ENCODE measurements around the gene HAPSTR1. TPM values are rescaled to one million over a fixed set of nuclear protein-coding genes. Genes with fewer than 3 reads are reported as not detected.
"Not testable (repeated sequence)": the region's sequence is repeated elsewhere in the genome, so short reads cannot be mapped to it uniquely, and the experiment has no call there.

The HAPSTR1 gene
- total and polyA plus RNA-seq, 2 of the 4 experiments (the other 2 are of a cell fraction) = 22.2 to 56.5 TPM

GRCh38 chr16:9087733-9088132 is 3.7 kb upstream of the HAPSTR1 start:
- H4K8ac ChIP-seq (ENCODE audit: low read depth in 2 of 2, low read length in 2 of 2); H3K4me1 ChIP-seq (ENCODE audit: control insufficient read depth, insufficient read depth, low read length); H2BK15ac ChIP-seq (ENCODE audit: low read depth, low read length); H3K4ac ChIP-seq (ENCODE audit: low read depth, low read length); H3K27ac ChIP-seq (ENCODE audit: insufficient read depth, low read length); H2BK120ac ChIP-seq (ENCODE audit: low read depth, low read length); H3K79me1 ChIP-seq (ENCODE audit: low read depth in 1 of 2, low read length in 2 of 2); intact Hi-C loops (cut with micrococcal nuclease); POLR2A ChIA-PET (ENCODE audit: unreplicated experiment); H3K27me3 ChIP-seq (ENCODE audit: control insufficient read depth, insufficient read depth, low read length); H3K56ac ChIP-seq (ENCODE audit: extremely low read depth, insufficient read depth, low read length); H3K4me2 ChIP-seq (ENCODE audit: low read depth, low read length); DNase-seq; H3K36me3 ChIP-seq (ENCODE audit: control insufficient read depth, insufficient read depth, low read length); H2AK5ac ChIP-seq (ENCODE audit: low read depth, low read length); ATAC-seq (ENCODE audit: low read depth); H3K14ac ChIP-seq (replicated peaks; ENCODE audit: low read depth, low read length); H3K23ac ChIP-seq (ENCODE audit: low read depth, low read length); H3K18ac ChIP-seq (ENCODE audit: low read depth, low read length); H4K5ac ChIP-seq (ENCODE audit: low read depth, low read length); H3K9me3 ChIP-seq (ENCODE audit: control insufficient read depth, insufficient read depth, low read length); H2BK5ac ChIP-seq (ENCODE audit: low read depth, low read length, poor library complexity, severe bottlenecking); H3K9me1 ChIP-seq (ENCODE audit: insufficient read depth, low read length); dilution Hi-C loops (cut with HindIII; ENCODE audit: low sequenced_read_pairs, unreplicated experiment); H2BK20ac ChIP-seq (ENCODE audit: low read depth, low read length); H3K4me3 ChIP-seq (ENCODE audit: insufficient read depth, low read depth, low read length); in situ Hi-C loops (cut with MboI; ENCODE audit: low sequenced_read_pairs); H2AK9ac ChIP-seq (replicated peaks; ENCODE audit: low read depth, low read length, poor library complexity); H2AFZ ChIP-seq (replicated peaks; ENCODE audit: low read length, poor library complexity); H4K20me1 ChIP-seq (ENCODE audit: insufficient read depth, low read length); H4K91ac ChIP-seq (ENCODE audit: insufficient read depth, low read depth, low read length); CTCF ChIA-PET; BruUV-seq (replicated peaks); H3K9ac ChIP-seq (ENCODE audit: low read depth, low read length): not testable (repeated sequence)
- WGBS, 2 experiments (ENCODE audit: extremely low coverage in 2 of 2, insufficient read length in 1 of 2) = no CpG with 5 or more reads among the region's 7 CpGs

Measured in IMR-90 (cell line).